ENCODE measurements around the gene TUBGCP5.

The TUBGCP5 gene

DNA sequence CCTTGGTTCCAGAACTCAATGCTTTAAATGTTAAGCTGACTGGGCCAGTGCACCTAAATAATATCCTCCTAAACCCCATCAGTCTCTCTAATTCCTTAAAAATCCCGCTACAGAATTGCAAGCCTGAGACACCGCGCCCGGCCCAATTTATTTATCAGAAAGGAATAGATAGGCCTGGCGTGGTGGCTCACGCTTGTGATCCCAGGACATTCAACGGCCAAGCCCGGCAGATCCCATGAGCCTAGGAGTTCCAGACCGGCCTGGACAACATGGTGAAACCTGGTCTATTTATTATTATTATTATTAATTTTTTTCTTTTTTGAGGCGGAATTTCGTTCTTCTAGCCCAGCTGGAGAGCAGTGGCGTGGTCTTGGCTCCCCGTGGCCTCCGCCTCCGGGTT, 28.0 kb upstream of the TUBGCP5 start:
- no peak overlapping the region for H3K4me3 ChIP-seq (ENCODE audit: low read length)
- H3K4me1 ChIP-seq (ENCODE audit: control insufficient read depth, low read length) = no peaks in the 10 kb centered on the region
- no peaks in the 10 kb centered on the region for H3K9me2 ChIP-seq (replicated peaks; ENCODE audit: control insufficient read depth, low read length)
- no peak overlapping the region for H3K27ac ChIP-seq (ENCODE audit: low read depth, low read length)
- TF ChIP-seq, protein P1, sequence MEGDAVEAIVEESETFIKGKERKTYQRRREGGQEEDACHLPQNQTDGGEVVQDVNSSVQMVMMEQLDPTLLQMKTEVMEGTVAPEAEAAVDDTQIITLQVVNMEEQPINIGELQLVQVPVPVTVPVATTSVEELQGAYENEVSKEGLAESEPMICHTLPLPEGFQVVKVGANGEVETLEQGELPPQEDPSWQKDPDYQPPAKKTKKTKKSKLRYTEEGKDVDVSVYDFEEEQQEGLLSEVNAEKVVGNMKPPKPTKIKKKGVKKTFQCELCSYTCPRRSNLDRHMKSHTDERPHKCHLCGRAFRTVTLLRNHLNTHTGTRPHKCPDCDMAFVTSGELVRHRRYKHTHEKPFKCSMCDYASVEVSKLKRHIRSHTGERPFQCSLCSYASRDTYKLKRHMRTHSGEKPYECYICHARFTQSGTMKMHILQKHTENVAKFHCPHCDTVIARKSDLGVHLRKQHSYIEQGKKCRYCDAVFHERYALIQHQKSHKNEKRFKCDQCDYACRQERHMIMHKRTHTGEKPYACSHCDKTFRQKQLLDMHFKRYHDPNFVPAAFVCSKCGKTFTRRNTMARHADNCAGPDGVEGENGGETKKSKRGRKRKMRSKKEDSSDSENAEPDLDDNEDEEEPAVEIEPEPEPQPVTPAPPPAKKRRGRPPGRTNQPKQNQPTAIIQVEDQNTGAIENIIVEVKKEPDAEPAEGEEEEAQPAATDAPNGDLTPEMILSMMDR (IDR thresholded peaks at IDR 0.05; ENCODE audit: low read depth, low read length, poor library complexity, severe bottlenecking) = no peak
- TF ChIP-seq EZH2phosphoT487 (IDR thresholded peaks at IDR 0.05; ENCODE audit: borderline replicate concordance, low read length) = no peak
- no peaks in the 10 kb centered on the region for H3K9me3 ChIP-seq (ENCODE audit: control insufficient read depth, insufficient read depth, low read length)
- no peaks in the 10 kb centered on the region for H3K27me3 ChIP-seq (ENCODE audit: control insufficient read depth, low read length)
- no peak overlapping the region for H3K4me2 ChIP-seq (ENCODE audit: low read length)
- no peaks in the 10 kb centered on the region for H4K20me1 ChIP-seq (ENCODE audit: control insufficient read depth, insufficient read depth, low read depth, low read length)
- H3K36me3 ChIP-seq (ENCODE audit: control insufficient read depth, low read length) = no peaks in the 10 kb centered on the region
- no peaks in the 10 kb centered on the region for H3F3A ChIP-seq (ENCODE audit: control insufficient read depth, insufficient read depth)
- H3K79me2 ChIP-seq (ENCODE audit: control insufficient read depth, low read length) = no peaks in the 10 kb centered on the region

DNA sequence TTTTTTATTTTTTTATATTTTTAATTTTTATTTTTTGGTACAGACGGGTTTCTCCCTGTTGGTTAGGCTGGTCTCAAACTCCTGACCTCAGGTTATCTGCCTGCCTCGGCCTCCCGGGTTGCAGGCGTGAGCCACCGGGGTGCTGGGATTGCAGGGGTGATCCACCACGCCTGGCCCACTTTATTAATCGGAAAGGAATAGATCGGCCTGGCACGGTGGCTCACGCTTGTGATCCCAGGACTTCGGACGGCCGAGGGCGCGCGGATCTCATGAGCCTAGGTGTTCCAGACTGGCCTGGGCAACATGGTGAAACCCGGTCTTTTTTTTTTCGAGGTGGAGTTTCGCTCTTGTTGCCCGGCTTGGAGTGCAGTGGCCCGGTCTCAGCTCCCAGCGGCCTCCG, 26.5 kb upstream of the TUBGCP5 start:
- no peak overlapping the region for H3K4me2 ChIP-seq (ENCODE audit: low read length)
- no peak overlapping the region for H3K27ac ChIP-seq (ENCODE audit: low read depth, low read length)
- no peaks in the 10 kb centered on the region for H3K27me3 ChIP-seq (ENCODE audit: control insufficient read depth, low read length)
- no peak overlapping the region for H3K4me3 ChIP-seq (ENCODE audit: low read length)
- no peaks in the 10 kb centered on the region for H3K79me2 ChIP-seq (ENCODE audit: control insufficient read depth, low read length)
- H3K9me3 ChIP-seq (ENCODE audit: control insufficient read depth, insufficient read depth, low read length) = no peaks in the 10 kb centered on the region
- H3K4me1 ChIP-seq (ENCODE audit: control insufficient read depth, low read length) = no peaks in the 10 kb centered on the region
- no peaks in the 10 kb centered on the region for H4K20me1 ChIP-seq (ENCODE audit: control insufficient read depth, insufficient read depth, low read depth, low read length)
- H3K9me2 ChIP-seq (replicated peaks; ENCODE audit: control insufficient read depth, low read length) = no peaks in the 10 kb centered on the region
- TF ChIP-seq, protein P1 (IDR thresholded peaks at IDR 0.05; ENCODE audit: low read depth, low read length, poor library complexity, severe bottlenecking) = no peak
- TF ChIP-seq EZH2phosphoT487 (IDR thresholded peaks at IDR 0.05; ENCODE audit: borderline replicate concordance, low read length) = no peak
- no peaks in the 10 kb centered on the region for H3F3A ChIP-seq (ENCODE audit: control insufficient read depth, insufficient read depth)
- no peaks in the 10 kb centered on the region for H3K36me3 ChIP-seq (ENCODE audit: control insufficient read depth, low read length)

DNA sequence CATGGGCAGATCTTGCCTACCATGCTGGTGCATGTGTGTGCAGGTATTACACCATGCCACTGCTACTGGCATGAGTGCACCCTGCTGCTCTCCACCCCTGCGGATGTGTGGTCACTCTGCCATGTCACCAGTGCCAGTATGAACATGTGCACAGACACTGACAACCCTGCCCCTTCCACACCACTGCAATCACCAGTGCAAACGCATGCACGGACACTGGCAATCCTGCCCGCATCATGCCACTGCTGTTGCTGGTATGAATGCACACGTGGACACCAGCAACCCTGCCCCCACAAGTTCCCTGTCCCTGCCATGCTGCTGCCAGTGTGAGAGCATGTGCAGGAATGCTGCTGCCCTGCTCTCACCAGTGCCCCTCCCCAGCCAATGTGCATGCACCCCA, 24.8 kb upstream of the TUBGCP5 start:
- Histone ChIP-seq H3K27ac (ENCODE audit: low read depth, low read length) (no peak overlapping the region), H3K27me3 (ENCODE audit: control insufficient read depth, low read length) (no peaks in the 10 kb centered on the region), H3K4me2 (ENCODE audit: low read length) (no peak overlapping the region), H3K79me2 (ENCODE audit: control insufficient read depth, low read length) (no peaks in the 10 kb centered on the region), H3K9me2 (replicated peaks; ENCODE audit: control insufficient read depth, low read length) (no peaks in the 10 kb centered on the region), H3K4me1 (ENCODE audit: control insufficient read depth, low read length) (no peaks in the 10 kb centered on the region), H3K36me3 (ENCODE audit: control insufficient read depth, low read length) (no peaks in the 10 kb centered on the region), H3F3A (ENCODE audit: control insufficient read depth, insufficient read depth) (no peaks in the 10 kb centered on the region), H3K4me3 (ENCODE audit: low read length) (no peak overlapping the region), H4K20me1 (ENCODE audit: control insufficient read depth, insufficient read depth, low read depth, low read length) (no peaks in the 10 kb centered on the region), H3K9me3 (ENCODE audit: control insufficient read depth, insufficient read depth, low read length) (no peaks in the 10 kb centered on the region)
- TF ChIP-seq, protein P1 (IDR thresholded peaks at IDR 0.05; ENCODE audit: low read depth, low read length, poor library complexity, severe bottlenecking) = no peak
- no peak for TF ChIP-seq EZH2phosphoT487 (IDR thresholded peaks at IDR 0.05; ENCODE audit: borderline replicate concordance, low read length)

DNA sequence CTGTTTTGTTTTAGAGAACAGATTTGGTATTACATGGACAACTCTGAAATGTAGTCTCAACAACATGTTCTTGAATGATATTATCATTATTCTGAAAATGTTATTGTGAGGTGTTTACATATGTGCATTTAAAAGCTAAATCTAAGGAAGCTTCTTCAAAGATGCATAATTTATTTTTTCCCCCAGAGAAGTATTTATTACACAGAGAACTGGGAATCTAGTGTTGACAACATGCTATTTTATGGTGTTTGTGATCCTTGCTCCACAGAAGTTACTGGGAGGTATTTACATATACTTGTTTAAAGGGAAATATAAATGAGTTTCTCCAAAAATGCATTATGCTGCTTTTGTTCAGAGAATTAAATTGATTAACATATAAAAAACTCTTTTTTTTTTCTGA, 18.3 kb upstream of the TUBGCP5 start:
- Histone ChIP-seq H3K79me2 (ENCODE audit: control insufficient read depth, low read length) (no peaks in the 10 kb centered on the region), H3F3A (ENCODE audit: control insufficient read depth, insufficient read depth) (no peaks in the 10 kb centered on the region), H3K36me3 (ENCODE audit: control insufficient read depth, low read length) (no peaks in the 10 kb centered on the region), H4K20me1 (ENCODE audit: control insufficient read depth, insufficient read depth, low read depth, low read length) (no peaks in the 10 kb centered on the region), H3K4me1 (ENCODE audit: control insufficient read depth, low read length) (no peaks in the 10 kb centered on the region), H3K27me3 (ENCODE audit: control insufficient read depth, low read length) (no peaks in the 10 kb centered on the region; the same call in 1 of the 2 replicates), H3K9me2 (replicated peaks; ENCODE audit: control insufficient read depth, low read length) (no peaks in the 10 kb centered on the region), H3K4me3 (ENCODE audit: low read length) (no peak overlapping the region), H3K27ac (ENCODE audit: low read depth, low read length) (no peak overlapping the region), H3K4me2 (ENCODE audit: low read length) (no peak overlapping the region), H3K9me3 (ENCODE audit: control insufficient read depth, insufficient read depth, low read length) (no peaks in the 10 kb centered on the region)
- TF ChIP-seq EZH2phosphoT487 (IDR thresholded peaks at IDR 0.05; ENCODE audit: borderline replicate concordance, low read length) = no peak
- TF ChIP-seq, protein P1 (IDR thresholded peaks at IDR 0.05; ENCODE audit: low read depth, low read length, poor library complexity, severe bottlenecking) = no peak

Measured in DOHH2 (cell line).